ENCODE results near the gene HS3ST6. TPM values are rescaled to one million over a fixed set of nuclear protein-coding genes. Genes with fewer than 3 reads are reported as not detected.
"Not testable (repeated sequence)": the region's sequence is repeated elsewhere in the genome, so short reads cannot be mapped to it uniquely, and the experiment has no call there.

The HS3ST6 gene
- total RNA-seq, 2 experiments from 2014 or later = not detected

DNA sequence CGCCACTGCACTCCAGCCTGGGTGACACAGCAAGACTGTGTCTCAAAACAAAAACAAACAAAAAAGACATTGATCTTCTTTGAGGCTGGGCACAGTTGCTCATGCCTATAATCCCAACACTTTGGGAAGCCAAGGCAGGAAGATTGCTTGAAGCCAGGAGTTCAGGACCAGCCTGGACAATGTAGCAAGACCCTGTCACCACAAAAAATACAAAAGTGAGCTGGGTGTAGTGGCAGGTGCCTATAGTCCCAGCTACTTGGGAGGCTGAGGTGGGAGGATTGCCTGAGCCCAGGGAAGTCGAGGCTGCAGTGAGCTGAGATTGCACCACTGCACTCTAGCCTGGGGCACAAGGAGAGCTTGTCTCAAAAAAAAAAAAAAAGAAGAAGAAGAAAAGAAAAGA lies 20.5 kb downstream of the HS3ST6 start:
- intact Hi-C loops (cut with micrococcal nuclease); DNase-seq; CTCF ChIA-PET; H3K27me3 Mint-ChIP-seq; H3K4me1 Mint-ChIP-seq (ENCODE audit: low read depth); H3K4me3 Mint-ChIP-seq; H3K9me3 Mint-ChIP-seq; H3K27ac Mint-ChIP-seq; POLR2A ChIA-PET; H3K36me3 Mint-ChIP-seq: not testable (repeated sequence)

DNA sequence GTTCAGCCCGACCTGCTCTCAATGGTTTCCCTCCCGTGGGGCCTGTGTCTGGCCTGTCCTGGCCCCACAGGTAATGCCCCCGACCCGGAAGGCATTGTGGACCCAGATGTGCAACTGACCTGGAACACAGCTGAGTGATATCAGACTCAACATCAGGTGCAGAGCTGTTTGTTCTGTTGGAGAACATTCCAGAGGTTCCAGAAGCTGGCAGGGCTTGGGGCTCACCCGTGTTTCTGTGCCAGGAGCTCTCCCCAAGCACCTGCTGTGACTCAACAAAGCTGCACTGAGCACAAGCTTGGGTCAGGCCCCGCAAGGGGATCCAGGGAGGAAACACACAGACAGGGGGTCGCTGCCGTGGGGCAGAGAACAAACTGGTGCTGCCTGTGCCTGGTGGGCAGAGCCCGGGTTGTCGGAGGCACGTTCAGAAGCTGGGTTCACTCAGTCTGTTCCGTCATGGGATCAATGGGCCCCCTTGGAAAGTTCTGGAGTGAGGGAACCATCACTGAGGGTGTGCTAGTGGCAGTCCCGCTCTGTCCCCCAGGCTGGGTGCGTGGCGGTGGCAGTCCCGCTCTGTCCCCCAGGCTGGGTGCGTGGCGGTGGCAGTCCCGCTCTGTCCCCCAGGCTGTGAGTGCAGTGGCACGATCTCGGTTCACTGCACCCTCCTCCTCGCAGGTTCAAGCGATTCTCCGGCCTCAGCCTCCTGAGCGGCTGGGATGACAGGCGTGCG lies 22.1 kb downstream of the HS3ST6 start:
- Mint-ChIP-seq H3K4me3 (no peak overlapping the region), H3K4me1 (ENCODE audit: low read depth) (no peaks in the 10 kb centered on the region), H3K27me3 (peaks cover 9% of the 10 kb centered on the region), H3K36me3 (no peaks in the 10 kb centered on the region), H3K27ac (no peak overlapping the region), H3K9me3 (no peaks in the 10 kb centered on the region)
- DNase-seq = no peak
- ChIA-PET POLR2A (no interaction called here), CTCF (no interaction called here)
- intact Hi-C loops (cut with micrococcal nuclease) = no loop called here

DNA sequence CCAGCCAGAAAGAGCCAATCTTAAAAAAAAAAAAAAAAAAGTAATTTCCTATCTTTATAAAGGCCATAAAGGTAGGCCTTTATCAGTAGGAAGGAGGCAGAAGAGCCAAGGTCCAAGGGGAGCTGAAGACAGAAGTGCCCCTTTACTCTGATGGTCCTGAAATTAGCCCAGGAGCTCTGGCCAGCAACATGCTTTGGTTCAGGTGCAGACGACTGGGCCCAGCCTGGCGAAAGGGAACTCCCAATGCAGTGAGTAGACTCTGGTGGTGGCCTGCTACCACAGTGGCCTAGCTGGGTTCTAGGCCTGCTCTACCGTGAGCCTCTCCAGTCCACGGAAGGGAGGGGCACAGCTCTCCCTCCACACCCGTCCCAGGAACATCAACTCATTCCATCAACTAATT lies 23.1 kb downstream of the HS3ST6 start:
- no peaks in the 10 kb centered on the region for H3K9me3 Mint-ChIP-seq
- intact Hi-C loops (cut with micrococcal nuclease) = no loop called here
- H3K36me3 Mint-ChIP-seq = no peaks in the 10 kb centered on the region
- H3K4me1 Mint-ChIP-seq (ENCODE audit: low read depth) = no peaks in the 10 kb centered on the region
- DNase-seq = no peak
- no peak overlapping the region for H3K27ac Mint-ChIP-seq
- peaks cover 16% of the 10 kb centered on the region for H3K27me3 Mint-ChIP-seq
- CTCF ChIA-PET = no interaction called here
- H3K4me3 Mint-ChIP-seq = no peak overlapping the region
- POLR2A ChIA-PET = no interaction called here

DNA sequence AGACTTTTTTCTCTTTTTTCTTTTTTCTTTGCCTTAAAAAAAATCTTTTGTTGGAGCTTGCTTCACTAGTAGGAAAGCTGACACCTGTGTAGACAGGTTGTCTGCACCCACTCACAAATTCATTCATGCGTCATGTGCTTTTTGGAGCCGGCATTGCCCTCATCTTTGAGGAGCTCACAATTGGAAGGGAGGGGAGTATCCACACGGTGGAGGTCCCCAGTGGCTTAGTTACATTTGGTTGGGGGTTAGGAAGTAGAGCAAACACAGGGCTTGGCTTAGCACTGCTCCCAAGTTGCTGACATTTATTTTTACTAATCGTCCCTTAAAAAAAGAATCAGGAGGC lies 27.5 kb downstream of the HS3ST6 start:
- CTCF ChIA-PET = no interaction called here
- Mint-ChIP-seq H3K27ac (no peak overlapping the region), H3K36me3 (no peaks in the 10 kb centered on the region), H3K4me1 (ENCODE audit: low read depth) (no peaks in the 10 kb centered on the region), H3K4me3 (no peak overlapping the region), H3K27me3 (peaks cover 15% of the 10 kb centered on the region), H3K9me3 (no peaks in the 10 kb centered on the region)
- POLR2A ChIA-PET = no interaction called here
- DNase-seq = no peak
- intact Hi-C loops (cut with micrococcal nuclease) = no loop called here

DNA sequence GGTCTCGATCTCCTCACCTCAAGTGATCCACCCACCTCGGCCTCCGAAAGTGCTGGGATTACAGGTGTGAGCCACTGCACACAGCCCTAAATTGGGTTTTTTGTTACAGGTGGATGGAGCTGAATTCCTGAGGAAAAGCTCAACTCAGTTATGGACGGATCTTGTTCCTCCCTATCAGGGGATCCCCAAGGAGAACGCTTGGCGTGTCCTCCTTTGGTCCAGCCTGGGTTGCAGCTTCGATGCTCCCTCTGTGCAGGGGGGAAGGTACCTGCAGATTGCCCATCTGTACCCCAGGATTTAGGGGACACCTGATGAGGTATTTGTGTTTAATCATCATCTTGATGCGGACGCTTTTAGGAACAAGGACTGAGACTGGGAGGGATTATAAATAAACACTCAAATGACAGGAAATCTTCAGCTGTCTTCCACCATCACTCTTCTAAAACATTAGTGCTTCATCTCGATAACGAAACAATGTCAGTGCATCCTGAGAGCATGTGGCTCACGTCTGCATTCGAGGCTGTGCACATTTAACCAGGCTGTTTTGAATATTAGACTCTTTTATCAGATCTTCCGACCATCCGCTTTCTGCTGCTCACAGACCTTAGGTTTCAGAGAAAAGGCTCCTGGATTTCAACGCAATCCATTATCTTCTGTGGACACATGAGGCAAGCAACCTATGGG lies 28.0 kb downstream of the HS3ST6 start:
- ChIA-PET POLR2A (no interaction called here), CTCF (interaction anchor here (0.5 kb wide), 1 partner anchor 13 kb away, joined by 3 read pairs; no protein-coding TSS in a partner anchor)
- Mint-ChIP-seq H3K36me3 (no peaks in the 10 kb centered on the region), H3K27ac (no peak overlapping the region), H3K4me3 (no peak overlapping the region), H3K4me1 (ENCODE audit: low read depth) (no peaks in the 10 kb centered on the region), H3K27me3 (peaks cover 16% of the 10 kb centered on the region), H3K9me3 (no peaks in the 10 kb centered on the region)
- no peak for DNase-seq
- intact Hi-C loops (cut with micrococcal nuclease) = no loop called here

DNA sequence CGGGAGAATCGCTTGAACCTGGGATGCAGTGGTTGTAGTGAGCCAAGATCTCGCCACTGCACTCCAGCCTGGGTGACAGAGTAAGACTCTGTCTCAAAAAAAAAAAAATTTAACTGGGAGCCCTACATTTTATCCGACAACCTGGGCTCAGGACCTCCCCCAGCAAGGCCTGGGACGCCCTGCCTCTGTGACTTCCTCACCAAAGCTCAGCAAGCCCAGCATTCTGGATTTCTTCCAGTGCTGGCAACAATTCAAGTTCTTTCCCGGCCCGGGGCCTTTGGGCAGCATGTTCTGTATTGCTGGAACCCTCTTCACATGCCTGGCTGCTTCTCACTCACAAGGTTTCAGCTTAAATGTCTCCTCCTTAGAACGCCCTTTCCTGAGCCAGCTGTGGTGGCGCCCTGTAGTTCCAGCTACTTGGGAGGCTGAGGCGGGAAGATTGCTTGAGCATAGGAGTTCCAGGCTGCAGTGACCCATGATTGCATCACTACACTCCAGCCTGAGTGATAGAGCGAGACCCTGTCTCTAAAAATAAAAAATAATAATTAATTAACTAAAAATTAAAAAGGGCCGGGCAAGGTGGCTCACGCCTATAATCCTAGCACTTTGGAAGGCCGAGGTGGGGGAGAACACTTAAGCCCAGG lies 30.4 kb downstream of the HS3ST6 start:
- H3K9me3 Mint-ChIP-seq = no peaks in the 10 kb centered on the region
- POLR2A ChIA-PET = no interaction called here
- CTCF ChIA-PET = interaction anchor here (0.8 kb wide), 1 partner anchor 361 kb away, joined by 3 read pairs; no protein-coding TSS in a partner anchor

DNA sequence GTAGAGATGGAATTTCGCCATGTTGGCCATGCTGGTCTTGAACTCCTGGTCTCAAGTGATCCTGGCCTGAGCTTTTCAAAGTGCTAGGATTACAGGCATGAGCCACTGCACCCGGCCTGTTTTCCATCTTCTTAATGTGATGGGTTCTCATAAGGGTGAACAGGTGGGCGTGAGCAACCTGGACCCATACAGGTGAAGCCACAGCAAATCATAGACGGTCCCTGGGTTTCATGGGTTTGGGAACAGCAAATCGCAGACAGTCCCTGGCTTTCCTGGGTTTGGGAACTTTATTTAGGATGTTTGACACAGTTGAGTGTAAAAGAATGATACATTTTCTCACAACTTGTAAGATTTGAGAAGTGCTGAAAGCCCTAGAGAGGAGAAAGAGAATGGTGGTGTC lies 33.3 kb downstream of the HS3ST6 start:
- no peak overlapping the region for H3K4me3 Mint-ChIP-seq
- no peaks in the 10 kb centered on the region for H3K36me3 Mint-ChIP-seq
- no peak for DNase-seq
- no peak overlapping the region for H3K27ac Mint-ChIP-seq
- ChIA-PET CTCF (interaction anchor here (0.8 kb wide), 1 partner anchor 9 kb away, joined by 3 read pairs; no protein-coding TSS in a partner anchor), POLR2A (no interaction called here)
- intact Hi-C loops (cut with micrococcal nuclease) = no loop called here
- H3K9me3 Mint-ChIP-seq = no peaks in the 10 kb centered on the region
- peaks cover 12% of the 10 kb centered on the region for H3K27me3 Mint-ChIP-seq
- no peaks in the 10 kb centered on the region for H3K4me1 Mint-ChIP-seq (ENCODE audit: low read depth)

More for the DNA sequence above, 30.4 kb downstream of the HS3ST6 start:
- H3K27ac Mint-ChIP-seq = no peak overlapping the region
- no peak for DNase-seq
- H3K36me3 Mint-ChIP-seq = no peaks in the 10 kb centered on the region
- H3K27me3 Mint-ChIP-seq = peaks cover 19% of the 10 kb centered on the region
- H3K4me3 Mint-ChIP-seq = no peak overlapping the region
- H3K4me1 Mint-ChIP-seq (ENCODE audit: low read depth) = no peaks in the 10 kb centered on the region
- intact Hi-C loops (cut with micrococcal nuclease) = no loop called here

DNA sequence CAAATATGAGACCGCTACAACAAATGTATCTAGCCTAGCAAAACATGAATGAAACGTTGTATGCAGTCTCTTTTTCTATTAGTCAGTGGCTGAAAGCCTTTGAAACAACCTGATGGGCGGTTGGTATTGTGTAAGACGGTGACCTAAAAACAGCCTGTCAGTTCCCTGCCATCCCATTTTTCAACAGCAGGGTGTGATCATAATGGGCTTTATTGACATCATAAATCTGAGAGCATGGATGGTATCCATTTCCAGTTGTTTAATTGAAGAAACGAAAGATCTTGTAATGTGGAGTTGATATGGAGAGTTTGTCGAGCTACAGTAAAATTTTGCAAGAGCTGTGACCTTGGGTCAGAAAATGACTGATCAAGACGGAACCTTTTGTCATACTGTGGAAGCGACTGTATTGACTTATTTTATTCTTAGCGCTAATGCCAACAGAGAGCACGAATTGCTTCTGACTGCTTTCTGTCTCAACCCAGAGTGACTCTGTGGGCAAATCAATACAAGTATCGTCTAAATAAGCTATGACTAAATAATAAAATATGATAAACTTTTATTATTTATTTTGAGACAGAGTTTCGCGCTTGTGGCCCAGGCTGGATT lies 34.0 kb downstream of the HS3ST6 start:
- ChIA-PET CTCF (interaction anchor here (0.8 kb wide), 1 partner anchor 8 kb away, joined by 3 read pairs; no protein-coding TSS in a partner anchor), POLR2A (no interaction called here)
- Mint-ChIP-seq H3K27ac (no peak overlapping the region), H3K27me3 (peaks cover 17% of the 10 kb centered on the region), H3K9me3 (no peaks in the 10 kb centered on the region), H3K4me1 (ENCODE audit: low read depth) (no peaks in the 10 kb centered on the region), H3K4me3 (no peak overlapping the region), H3K36me3 (no peaks in the 10 kb centered on the region)
- intact Hi-C loops (cut with micrococcal nuclease) = no loop called here
- DNase-seq = no peak

DNA sequence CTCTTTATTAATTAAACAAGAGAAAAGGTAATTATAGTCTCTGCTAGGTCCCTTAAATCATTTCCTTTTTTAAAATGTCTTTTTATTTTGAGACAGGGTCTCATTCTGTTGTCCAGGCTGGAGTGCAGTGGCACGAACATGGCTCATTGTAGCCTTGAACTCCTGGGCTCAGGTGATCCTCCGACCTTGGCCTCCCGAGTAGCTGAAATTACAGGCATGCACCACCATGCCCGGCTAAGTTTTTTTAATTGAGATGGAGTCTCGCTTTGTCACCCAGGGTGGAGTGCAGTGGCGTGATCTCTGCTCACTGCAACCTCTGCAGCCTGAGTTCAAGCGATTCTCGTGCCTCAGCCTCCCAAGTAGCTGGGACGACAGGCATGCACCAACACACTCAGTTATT lies 37.0 kb downstream of the HS3ST6 start:
- H3K27ac Mint-ChIP-seq; intact Hi-C loops (cut with micrococcal nuclease); H3K9me3 Mint-ChIP-seq; H3K36me3 Mint-ChIP-seq; H3K4me1 Mint-ChIP-seq (ENCODE audit: low read depth); DNase-seq; CTCF ChIA-PET; H3K4me3 Mint-ChIP-seq; POLR2A ChIA-PET: not testable (repeated sequence)
- H3K27me3 Mint-ChIP-seq = peaks cover 27% of the 10 kb centered on the region

DNA sequence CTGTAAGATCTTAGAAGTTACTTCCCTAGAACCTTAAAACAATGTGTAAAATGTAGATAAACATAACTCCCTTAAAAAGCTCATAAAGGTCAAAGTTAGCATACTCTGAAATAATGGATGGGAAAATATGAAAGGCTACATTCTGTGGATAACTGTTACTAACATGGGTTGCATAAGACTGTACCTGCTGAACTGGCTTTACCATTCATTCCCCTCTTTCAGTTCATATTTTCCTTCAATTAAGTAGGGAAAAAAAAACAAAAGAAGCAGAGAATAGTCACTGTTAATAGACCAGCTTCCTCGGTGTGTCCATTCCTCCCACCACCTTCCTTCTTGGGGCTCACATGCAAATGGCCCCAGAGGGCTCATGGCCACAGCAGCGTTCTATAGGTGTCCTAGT lies 38.7 kb downstream of the HS3ST6 start:
- intact Hi-C loops (cut with micrococcal nuclease) = no loop called here
- H3K4me1 Mint-ChIP-seq (ENCODE audit: low read depth) = no peaks in the 10 kb centered on the region
- peaks cover 26% of the 10 kb centered on the region for H3K27me3 Mint-ChIP-seq
- DNase-seq = no peak
- CTCF ChIA-PET = no interaction called here
- H3K36me3 Mint-ChIP-seq = no peaks in the 10 kb centered on the region
- no peak overlapping the region for H3K27ac Mint-ChIP-seq
- no peaks in the 10 kb centered on the region for H3K9me3 Mint-ChIP-seq
- H3K4me3 Mint-ChIP-seq = no peak overlapping the region
- POLR2A ChIA-PET = no interaction called here

DNA sequence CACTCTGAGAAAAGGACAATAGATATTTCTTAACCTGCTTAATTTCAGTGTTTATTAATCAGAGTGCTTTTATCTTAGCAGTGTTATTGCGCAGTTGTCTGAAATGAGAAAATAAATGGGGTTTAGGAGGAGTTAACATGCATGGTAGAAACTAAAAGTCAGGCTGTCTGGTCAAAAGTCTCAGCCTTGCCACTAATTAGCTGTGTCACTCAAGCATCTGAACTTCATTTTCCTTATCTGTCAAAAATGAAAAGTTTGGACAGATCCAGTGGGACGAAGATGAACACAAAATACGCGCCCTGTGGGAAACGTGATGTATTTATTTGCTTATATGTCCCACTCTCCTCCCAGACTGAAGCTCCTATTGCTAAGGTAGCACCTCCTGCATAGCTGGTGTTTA lies 40.0 kb downstream of the HS3ST6 start:
- intact Hi-C loops (cut with micrococcal nuclease) = no loop called here

DNA sequence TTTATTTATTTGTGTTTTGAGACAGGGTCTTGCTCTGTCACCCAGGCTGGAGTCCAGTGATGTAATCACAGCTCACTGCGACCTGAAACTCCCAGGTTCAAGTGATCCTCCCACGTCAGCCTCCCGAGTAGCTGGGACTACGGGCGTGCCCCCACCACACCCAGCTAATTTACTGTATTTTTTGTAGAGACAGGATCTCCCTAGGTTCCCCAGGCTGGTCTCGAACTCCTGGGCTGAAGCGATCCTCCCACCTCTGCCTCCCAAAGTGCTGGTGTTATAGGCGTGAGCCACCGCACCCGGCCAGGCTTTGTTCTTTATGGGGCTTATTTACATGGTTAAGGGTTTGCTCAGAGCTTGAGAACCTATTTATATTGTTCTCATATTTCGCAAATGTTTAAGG lies 40.4 kb downstream of the HS3ST6 start:
- no peak for DNase-seq
- no peaks in the 10 kb centered on the region for H3K4me1 Mint-ChIP-seq (ENCODE audit: low read depth)

More for the DNA sequence above, 40.0 kb downstream of the HS3ST6 start:
- CTCF ChIA-PET = interaction anchor here (0.7 to 1.0 kb wide), 2 partner anchors 144 to 637 kb away, joined by 3 read pairs; no protein-coding TSS in a partner anchor
- POLR2A ChIA-PET = no interaction called here
- no peak overlapping the region for H3K4me3 Mint-ChIP-seq
- H3K27ac Mint-ChIP-seq = no peak overlapping the region
- peaks cover 23% of the 10 kb centered on the region for H3K27me3 Mint-ChIP-seq
- no peaks in the 10 kb centered on the region for H3K4me1 Mint-ChIP-seq (ENCODE audit: low read depth)
- no peak for DNase-seq
- H3K9me3 Mint-ChIP-seq = no peaks in the 10 kb centered on the region
- H3K36me3 Mint-ChIP-seq = no peaks in the 10 kb centered on the region

More for the DNA sequence above, 40.4 kb downstream of the HS3ST6 start:
- ChIA-PET POLR2A (no interaction called here), CTCF (interaction anchor here (0.9 to 1.0 kb wide), 2 partner anchors 12 to 145 kb away, joined by 3 read pairs; no protein-coding TSS in a partner anchor)
- H3K36me3 Mint-ChIP-seq = no peaks in the 10 kb centered on the region
- no peaks in the 10 kb centered on the region for H3K9me3 Mint-ChIP-seq
- peaks cover 23% of the 10 kb centered on the region for H3K27me3 Mint-ChIP-seq
- H3K4me3 Mint-ChIP-seq = no peak overlapping the region
- H3K27ac Mint-ChIP-seq = no peak overlapping the region
- intact Hi-C loops (cut with micrococcal nuclease) = no loop called here

All from activated CD4-positive, alpha-beta memory T cell treated with anti-CD3 and anti-CD28 coated beads for 36 hours (primary cell).